ENCODE data around the gene RHBDD1. TPM values are rescaled to one million over a fixed set of nuclear protein-coding genes. Genes with fewer than 3 reads are reported as not detected.

Gene RHBDD1
- total RNA-seq, 1 donor from 2014 or later, result 32.7 TPM

GRCh38 chr2:226993171-226993570 lies 157.3 kb downstream of the RHBDD1 start:
- Mint-ChIP-seq H3K27me3 (no peaks in the 10 kb centered on the region), H3K36me3 (ENCODE audit: insufficient read depth) (peaks cover 7% of the 10 kb centered on the region), H3K27ac (no peak overlapping the region), H3K9me3 (ENCODE audit: low read depth) (no peaks in the 10 kb centered on the region), H3K4me3 (ENCODE audit: low read depth) (no peak overlapping the region), H3K4me1 (ENCODE audit: low read depth) (no peaks in the 10 kb centered on the region)
- TF ChIP-seq CTCF (IDR thresholded peaks at IDR 0.05; ENCODE audit: unreplicated experiment), result no peak
- DNase-seq (ENCODE audit: low spot score, unreplicated experiment), result no peak

DNA sequence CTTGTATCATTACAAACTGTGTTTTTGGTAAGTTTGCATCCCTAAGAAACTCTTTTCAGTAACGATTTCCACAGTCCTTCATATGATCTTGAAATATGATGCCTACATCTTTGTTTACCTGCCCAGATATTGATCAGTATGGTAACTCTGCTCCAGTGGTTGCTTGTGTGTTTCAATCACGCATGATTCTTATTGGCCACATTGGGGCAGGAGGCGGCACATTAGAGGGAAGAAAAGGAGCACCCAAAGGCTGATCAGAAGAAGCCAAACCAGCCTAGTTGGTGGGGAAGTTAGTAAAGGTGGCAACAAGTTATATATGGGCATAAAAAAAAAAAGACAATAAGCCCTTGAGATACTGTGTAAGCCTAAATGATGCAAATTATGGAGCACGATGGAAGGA lies 158.9 kb downstream of the RHBDD1 start:
- TF ChIP-seq CTCF (IDR thresholded peaks at IDR 0.05; ENCODE audit: unreplicated experiment), result peak; percentile 30
- Mint-ChIP-seq H3K27me3 (no peaks in the 10 kb centered on the region), H3K36me3 (ENCODE audit: insufficient read depth) (peaks cover 7% of the 10 kb centered on the region), H3K4me3 (ENCODE audit: low read depth) (no peak overlapping the region), H3K9me3 (ENCODE audit: low read depth) (no peaks in the 10 kb centered on the region), H3K4me1 (ENCODE audit: low read depth) (no peaks in the 10 kb centered on the region), H3K27ac (no peak overlapping the region)
- DNase-seq (ENCODE audit: low spot score, unreplicated experiment), result no peak

DNA sequence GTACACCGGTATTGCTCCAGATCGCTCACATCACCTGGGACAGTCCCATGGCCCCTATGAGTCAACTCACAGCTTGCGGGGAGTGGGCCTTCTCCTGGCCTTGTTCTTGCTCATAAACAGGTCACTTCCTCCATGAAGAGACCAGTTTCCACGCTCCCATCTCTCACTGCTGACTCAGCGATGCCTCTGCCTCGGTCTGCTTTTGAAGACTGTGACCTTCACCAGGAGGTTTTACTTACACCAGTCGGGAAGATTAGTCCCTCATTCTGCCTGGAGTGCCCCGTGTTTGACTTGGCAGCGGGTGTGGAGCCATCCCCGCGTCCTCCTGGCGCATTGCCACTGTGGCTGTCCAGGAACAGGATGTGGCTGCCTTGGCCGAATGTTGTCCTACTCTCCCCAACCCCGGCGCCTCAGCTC lies 159.8 kb downstream of the RHBDD1 start:
- H3K9me3 Mint-ChIP-seq (ENCODE audit: low read depth), result no peaks in the 10 kb centered on the region
- no peak for DNase-seq (ENCODE audit: low spot score, unreplicated experiment)
- peaks cover 8% of the 10 kb centered on the region for H3K36me3 Mint-ChIP-seq (ENCODE audit: insufficient read depth)
- no peak overlapping the region for H3K27ac Mint-ChIP-seq
- H3K27me3 Mint-ChIP-seq, result no peaks in the 10 kb centered on the region
- H3K4me3 Mint-ChIP-seq (ENCODE audit: low read depth), result no peak overlapping the region
- TF ChIP-seq CTCF (IDR thresholded peaks at IDR 0.05; ENCODE audit: unreplicated experiment), result no peak
- H3K4me1 Mint-ChIP-seq (ENCODE audit: low read depth), result no peaks in the 10 kb centered on the region

- Mint-ChIP-seq H3K4me3 (ENCODE audit: low read depth) (no peak overlapping the region), H3K36me3 (ENCODE audit: insufficient read depth) (peaks cover 8% of the 10 kb centered on the region), H3K4me1 (ENCODE audit: low read depth) (no peaks in the 10 kb centered on the region), H3K9me3 (ENCODE audit: low read depth) (no peaks in the 10 kb centered on the region), H3K27ac (no peak overlapping the region), H3K27me3 (no peaks in the 10 kb centered on the region)
- no peak for TF ChIP-seq CTCF (IDR thresholded peaks at IDR 0.05; ENCODE audit: unreplicated experiment)
- no peak for DNase-seq (ENCODE audit: low spot score, unreplicated experiment)
Measured at GRCh38 chr2:226999661-227000060, 163.8 kb downstream of the RHBDD1 start.

- Mint-ChIP-seq H3K4me1 (ENCODE audit: low read depth) (no peaks in the 10 kb centered on the region), H3K27me3 (no peaks in the 10 kb centered on the region), H3K4me3 (ENCODE audit: low read depth) (no peak overlapping the region), H3K36me3 (ENCODE audit: insufficient read depth) (peaks cover 6% of the 10 kb centered on the region), H3K27ac (no peak overlapping the region), H3K9me3 (ENCODE audit: low read depth) (no peaks in the 10 kb centered on the region)
- TF ChIP-seq CTCF (IDR thresholded peaks at IDR 0.05; ENCODE audit: unreplicated experiment), result no peak
- no peak for DNase-seq (ENCODE audit: low spot score, unreplicated experiment)
Measured at GRCh38 chr2:227000123-227000522, 164.3 kb downstream of the RHBDD1 start.

Measured in progenitor cell of endocrine pancreas (in vitro differentiated cells).